ENCODE results near the gene FBXW11.

FBXW11 gene

GRCh38 chr5:171865471-171865870 is 141.0 kb downstream of the FBXW11 start:
- no peak for DNase-seq (ENCODE audit: low spot score)

- no peak for DNase-seq (ENCODE audit: low spot score)
Observed at GRCh38 chr5:171863935-171864334, 142.5 kb downstream of the FBXW11 start.

GRCh38 chr5:171862624-171863023 is 143.8 kb downstream of the FBXW11 start:
- DNase-seq (ENCODE audit: low spot score), result no peak

- DNase-seq (ENCODE audit: low spot score), result no peak
Observed at GRCh38 chr5:171861381-171861780, 145.1 kb downstream of the FBXW11 start.

- DNase-seq (ENCODE audit: low spot score), result no peak
Observed at GRCh38 chr5:171858303-171858702, 148.1 kb downstream of the FBXW11 start.

GRCh38 chr5:171857489-171857876 is 149.0 kb downstream of the FBXW11 start:
- DNase-seq (ENCODE audit: low spot score), result no peak

GRCh38 chr5:171855798-171856763 is 150.4 kb downstream of the FBXW11 start:
- DNase-seq (ENCODE audit: low spot score), result no peak

GRCh38 chr5:171855265-171855664 is 151.2 kb downstream of the FBXW11 start:
- no peak for DNase-seq (ENCODE audit: low spot score)

GRCh38 chr5:171852255-171852681 is 154.2 kb downstream of the FBXW11 start:
- no peak for DNase-seq (ENCODE audit: low spot score)

GRCh38 chr5:171851251-171851650 is 155.2 kb downstream of the FBXW11 start:
- DNase-seq (ENCODE audit: low spot score), result no peak

GRCh38 chr5:171850324-171850947 is 156.0 kb downstream of the FBXW11 start:
- no peak for DNase-seq (ENCODE audit: low spot score)

GRCh38 chr5:171849585-171850323 is 156.7 kb downstream of the FBXW11 start:
- DNase-seq (ENCODE audit: low spot score), result no peak

- DNase-seq (ENCODE audit: low spot score), result no peak
Observed at GRCh38 chr5:171848911-171849520, 157.4 kb downstream of the FBXW11 start.

GRCh38 chr5:171848486-171848885 is 158.0 kb downstream of the FBXW11 start:
- no peak for DNase-seq (ENCODE audit: low spot score)

GRCh38 chr5:171848006-171848405 is 158.4 kb downstream of the FBXW11 start:
- DNase-seq (ENCODE audit: low spot score), result no peak

GRCh38 chr5:171847026-171847425 is 159.4 kb downstream of the FBXW11 start:
- no peak for DNase-seq (ENCODE audit: low spot score)

- no peak for DNase-seq (ENCODE audit: low spot score)
Observed at GRCh38 chr5:171846323-171846722, 160.1 kb downstream of the FBXW11 start.

GRCh38 chr5:171845857-171846256 is 160.6 kb downstream of the FBXW11 start:
- no peak for DNase-seq (ENCODE audit: low spot score)

GRCh38 chr5:171845040-171845630 is 161.3 kb downstream of the FBXW11 start:
- no peak for DNase-seq (ENCODE audit: low spot score)

GRCh38 chr5:171842777-171843328 is 163.6 kb downstream of the FBXW11 start:
- DNase-seq (ENCODE audit: low spot score), result no peak
